CD14-positive monocyte (primary cell): ENCODE measurements around the gene DCAF8L2. TPM values are rescaled to one million over a fixed set of nuclear protein-coding genes. Genes with fewer than 3 reads are reported as not detected.
"Not testable (repeated sequence)": the region's sequence is repeated elsewhere in the genome, so short reads cannot be mapped to it uniquely, and the experiment has no call there.

Experiments
- DNase-seq, 3 donors: peaks; one replicate each; pipeline ENCODE4 v3.0.0-alpha.2; 2011 to 2022
- H2AFZ ChIP-seq: 2 replicates; pipeline ENCODE4 v1.6.0; 2012; ENCODE audit warnings: mild to moderate bottlenecking, low read depth, low read length, inconsistent platforms; ENCODE audit not compliant: insufficient read depth, poor library complexity, severe bottlenecking
- H3K27ac ChIP-seq, 2 donors: 1 replicate in 1 of 2; 2 replicates in 1 of 2; pipeline ENCODE4 v1.5.1; 2012 to 2013; ENCODE audit warnings: low read length in 2 of 2, control low read depth in 1 of 2, inconsistent platforms in 1 of 2, low read depth in 1 of 2, mild to moderate bottlenecking in 1 of 2
- H3K27me3 ChIP-seq, 2 donors: one replicate each; pipeline versions ENCODE4 v1.6.0 to v1.6.1; 2011 to 2013; ENCODE audit warnings: low read length in 2 of 2; ENCODE audit not compliant: control insufficient read depth in 2 of 2, insufficient read depth in 2 of 2
- H3K36me3 ChIP-seq, 2 donors: replicated peaks in 1 of 2; 1 replicate in 1 of 2; 2 replicates in 1 of 2; pipeline versions ENCODE4 v1.5.1 to v1.6.1; 2012 to 2013; ENCODE audit warnings: low read length in 2 of 2, control low read depth in 1 of 2, inconsistent platforms in 1 of 2, mild to moderate bottlenecking in 1 of 2; ENCODE audit not compliant: insufficient read depth in 2 of 2, control insufficient read depth in 1 of 2
- H3K4me1 ChIP-seq, 2 donors: 1 replicate in 1 of 2; 2 replicates in 1 of 2; pipeline versions ENCODE4 v1.5.1 to v1.6.1; 2012 to 2013; ENCODE audit warnings: low read length in 2 of 2, control low read depth in 1 of 2, inconsistent platforms in 1 of 2, mild to moderate bottlenecking in 1 of 2, moderate library complexity in 1 of 2; ENCODE audit not compliant: insufficient read depth in 2 of 2, control insufficient read depth in 1 of 2
- H3K4me2 ChIP-seq: replicated peaks from 2 replicates; pipeline ENCODE3; 2012; ENCODE audit warnings: low read length, moderate library complexity, mild to moderate bottlenecking; ENCODE audit not compliant: poor library complexity, severe bottlenecking; ENCODE audit errors: extremely low read depth
- H3K4me3 ChIP-seq, 3 experiments: fragments of 200-600 bp in 1 of 3; sonication (generic) in 1 of 3; replicated peaks in 1 of 3; 1 replicate in 2 of 3; 2 replicates in 1 of 3; pipeline ENCODE4 v1.5.1; 2011 to 2013; ENCODE audit warnings: low read length in 3 of 3, mild to moderate bottlenecking in 3 of 3, control low read depth in 2 of 3, low read depth in 2 of 3, inconsistent platforms in 1 of 3, moderate library complexity in 1 of 3
- H3K79me2 ChIP-seq: 2 replicates; pipeline ENCODE4 v1.6.0; 2012; ENCODE audit warnings: mild to moderate bottlenecking, control low read depth, inconsistent platforms, low read length, moderate library complexity; ENCODE audit not compliant: insufficient read depth
- H3K9ac ChIP-seq: 2 replicates; pipeline ENCODE4 v1.6.0; 2017; ENCODE audit warnings: low read length, mild to moderate bottlenecking; ENCODE audit not compliant: insufficient read depth, poor library complexity, severe bottlenecking
- H3K9me3 ChIP-seq, 2 donors: replicated peaks in 1 of 2; 1 replicate in 1 of 2; 2 replicates in 1 of 2; pipeline versions ENCODE4 v1.5.1 to v1.6.1; 2012 to 2013; ENCODE audit warnings: low read length in 2 of 2, control low read depth in 1 of 2; ENCODE audit not compliant: control insufficient read depth in 1 of 2, insufficient read depth in 1 of 2
- H4K20me1 ChIP-seq: 2 replicates; pipeline ENCODE4 v1.6.0; 2012; ENCODE audit warnings: mild to moderate bottlenecking, low read length, control low read depth, moderate library complexity; ENCODE audit not compliant: insufficient read depth
- H3K27ac Mint-ChIP-seq, 7 donors: one replicate each; pipeline ENCODE4 v1.8.0; 2020; ENCODE audit warnings: mild to moderate bottlenecking in 7 of 7, mixed read lengths in 7 of 7, moderate library complexity in 6 of 7, inconsistent platforms in 2 of 7
- H3K27me3 Mint-ChIP-seq, 3 donors: one replicate each; pipeline ENCODE4 v1.8.0; 2021 to 2022; ENCODE audit warnings: low read depth in 3 of 3, mild to moderate bottlenecking in 3 of 3, mixed read lengths in 3 of 3, moderate library complexity in 3 of 3, inconsistent platforms in 1 of 3
- H3K36me3 Mint-ChIP-seq, 2 donors: one replicate each; pipeline ENCODE4 v1.8.0; 2020; ENCODE audit warnings: mixed read lengths in 2 of 2, inconsistent platforms in 1 of 2, mild to moderate bottlenecking in 1 of 2
- H3K4me1 Mint-ChIP-seq: one replicate; pipeline ENCODE4 v1.8.0; 2020; ENCODE audit warnings: mild to moderate bottlenecking, mixed read lengths
- H3K4me3 Mint-ChIP-seq, 2 donors: one replicate each; pipeline ENCODE4 v1.8.0; 2020; ENCODE audit warnings: mild to moderate bottlenecking in 2 of 2, mixed read lengths in 2 of 2, moderate library complexity in 1 of 2
- H3K9me3 Mint-ChIP-seq, 7 donors: one replicate each; pipeline ENCODE4 v1.8.0; 2020 to 2022; ENCODE audit warnings: mixed read lengths in 7 of 7, mild to moderate bottlenecking in 6 of 7, moderate library complexity in 6 of 7, inconsistent platforms in 2 of 7
- CTCF ChIP-seq: fragments of 200-600 bp; IDR thresholded peaks from one replicate; pipeline ENCODE4 v1.8.0; 2022; ENCODE audit warnings: antibody characterized with exemption, mild to moderate bottlenecking
- WGBS: methylation state at CpG from one replicate; pipeline ENCODE4 v1.1.5; 2013; ENCODE audit warnings: missing lambda C conversion rate; ENCODE audit not compliant: insufficient coverage; 5-methylcytosine and 5-hydroxymethylcytosine counted together
- intact Hi-C, 2 donors: fragments of 100-400 bp; cut with micrococcal nuclease; formaldehyde crosslinking; loops; one replicate each; pipeline versions ENCODE4 v1.15.0 to v1.15.1; 2023
- polyA plus RNA-seq, 3 donors: library from polyadenylated mRNA; depleted of rRNA in 1 of 3; unstranded in 2 of 3; stranded (reverse) in 1 of 3; fragments of 300-500 nt in 2 of 3; fragments of >200 nt in 1 of 3; fragmentation: Illumina TruSeq in 2 of 3; gene quantifications; 1 replicate in 2 of 3; 2 replicates in 1 of 3; pipeline ENCODE4 v1.2.3, GENCODE V29; 2012 to 2021

DCAF8L2 gene
- polyA plus RNA-seq, 3 donors, result not detected

- TF ChIP-seq CTCF, result no peak
- no peak overlapping the region for H3K9ac ChIP-seq
- no peak overlapping the region for H3K4me3 ChIP-seq
- Mint-ChIP-seq H3K27ac (no peak overlapping the region), H3K4me1 (no peaks in the 10 kb centered on the region), H3K4me3 (no peak overlapping the region), H3K27me3 (peaks cover 0 to 2% (median 0%) of the 10 kb centered on the region in 3 donors), H3K9me3 (peaks cover 0 to 7% (median 2%) of the 10 kb centered on the region in 7 donors), H3K36me3 (no peaks in the 10 kb centered on the region)
- H3K79me2 ChIP-seq, result no peaks in the 10 kb centered on the region
- 100% methylated on average over 3 of the region's 10 CpGs for WGBS
- no peak overlapping the region for H2AFZ ChIP-seq
- H3K4me1 ChIP-seq, result no peaks in the 10 kb centered on the region
- no peak overlapping the region for H3K27ac ChIP-seq
- no peaks in the 10 kb centered on the region for H3K36me3 ChIP-seq
- no peaks in the 10 kb centered on the region for H4K20me1 ChIP-seq
- no peaks in the 10 kb centered on the region for H3K27me3 ChIP-seq
- peaks cover 0 to 10% of the 10 kb centered on the region in 2 donors for H3K9me3 ChIP-seq
- intact Hi-C loops, result no loop called here
- H3K4me2 ChIP-seq, result no peak overlapping the region
- no peak for DNase-seq
These were observed 156.4 kb downstream of the DCAF8L2 start for GRCh38 chrX:27746516-27746915.

GRCh38 chrX:27750298-27750697 lies 160.2 kb downstream of the DCAF8L2 start:
- H3K27ac Mint-ChIP-seq, result not testable (repeated sequence)

More at GRCh38 chrX:27750298-27750697, 160.2 kb downstream of the DCAF8L2 start:
- peaks cover 0 to 18% of the 10 kb centered on the region in 2 donors for H3K9me3 ChIP-seq
- H2AFZ ChIP-seq, intact Hi-C loops, H3K9me3 Mint-ChIP-seq, H4K20me1 ChIP-seq, H3K36me3 Mint-ChIP-seq, H3K27me3 ChIP-seq, H3K4me1 ChIP-seq, H3K9ac ChIP-seq, H3K27ac ChIP-seq, H3K4me3 Mint-ChIP-seq, H3K4me1 Mint-ChIP-seq, DNase-seq, H3K36me3 ChIP-seq, H3K79me2 ChIP-seq, H3K4me3 ChIP-seq, H3K27me3 Mint-ChIP-seq, H3K4me2 ChIP-seq: not testable (repeated sequence)
- no CpG with 5 or more reads among the region's 2 CpGs for WGBS
